Measurements from ENCODE around the gene LSM7. TPM values are rescaled to one million over a fixed set of nuclear protein-coding genes. Genes with fewer than 3 reads are reported as not detected.

Gene LSM7
- total and polyA plus RNA-seq, 2 of the 13 experiments (the other 11 are each of a cell fraction or from before 2014, with no cell fraction given) = 140 to 205 TPM

- TF ChIP-seq ZHX2 (IDR thresholded peaks at IDR 0.05; ENCODE audit: low read depth) (0 out of 2 replicates have a peak, but pooled peaks have one; percentile 65), ZHX2 (CRISPR knock-in tag; IDR thresholded peaks at IDR 0.05; ENCODE audit: borderline replicate concordance) (no peak), CENPX (CRISPR knock-in tag; IDR thresholded peaks at IDR 0.05) (no peak), ZNF652 (CRISPR knock-in tag; IDR thresholded peaks at IDR 0.05; ENCODE audit: borderline replicate concordance, low read depth) (no peak), POGK (CRISPR knock-in tag; conservative IDR thresholded peaks at IDR 0.05) (0 out of 2 replicates have a peak, but pooled peaks have one; percentile 67), ERF (CRISPR knock-in tag; IDR thresholded peaks at IDR 0.05) (peak; percentile 88), PHB2 (IDR thresholded peaks at IDR 0.05; ENCODE audit: partially characterized antibody) (no peak), ZNF850 (CRISPR knock-in tag; conservative IDR thresholded peaks at IDR 0.05) (no peak), NONO (IDR thresholded peaks at IDR 0.05) (no peak), NONO (CRISPR knock-in tag; conservative IDR thresholded peaks at IDR 0.05) (peak; percentile 79), NAIF1 (CRISPR knock-in tag; IDR thresholded peaks at IDR 0.05; ENCODE audit: borderline replicate concordance) (no peak), BRF2 (CRISPR knock-in tag; IDR thresholded peaks at IDR 0.05) (no peak), CEBPG (CRISPR knock-in tag; IDR thresholded peaks at IDR 0.05) (peak; percentile 27), DPF2 (CRISPR knock-in tag; IDR thresholded peaks at IDR 0.05; ENCODE audit: borderline replicate concordance, low read depth) (no peak), ZFP36L1 (CRISPR knock-in tag; IDR thresholded peaks at IDR 0.05) (peak; percentile 67; the same call in 1 of the 2 replicates), E2F5 (CRISPR knock-in tag; conservative IDR thresholded peaks at IDR 0.05) (no peak)
These were observed 54.8 kb downstream of the LSM7 start (continued) for GRCh38 chr19:2273356-2274184.

Measured in HepG2 (cell line).